Effector CD8-positive, alpha-beta T cell (primary cell): Measurements from ENCODE around the gene UPK2.
"Not testable (repeated sequence)": the region's sequence is repeated elsewhere in the genome, so short reads cannot be mapped to it uniquely, and the experiment has no call there.

Source experiments
- DNase-seq: peaks from one replicate; lab custom pipeline; 2025; lab: John Stamatoyannopoulos, UW

UPK2 gene

DNA sequence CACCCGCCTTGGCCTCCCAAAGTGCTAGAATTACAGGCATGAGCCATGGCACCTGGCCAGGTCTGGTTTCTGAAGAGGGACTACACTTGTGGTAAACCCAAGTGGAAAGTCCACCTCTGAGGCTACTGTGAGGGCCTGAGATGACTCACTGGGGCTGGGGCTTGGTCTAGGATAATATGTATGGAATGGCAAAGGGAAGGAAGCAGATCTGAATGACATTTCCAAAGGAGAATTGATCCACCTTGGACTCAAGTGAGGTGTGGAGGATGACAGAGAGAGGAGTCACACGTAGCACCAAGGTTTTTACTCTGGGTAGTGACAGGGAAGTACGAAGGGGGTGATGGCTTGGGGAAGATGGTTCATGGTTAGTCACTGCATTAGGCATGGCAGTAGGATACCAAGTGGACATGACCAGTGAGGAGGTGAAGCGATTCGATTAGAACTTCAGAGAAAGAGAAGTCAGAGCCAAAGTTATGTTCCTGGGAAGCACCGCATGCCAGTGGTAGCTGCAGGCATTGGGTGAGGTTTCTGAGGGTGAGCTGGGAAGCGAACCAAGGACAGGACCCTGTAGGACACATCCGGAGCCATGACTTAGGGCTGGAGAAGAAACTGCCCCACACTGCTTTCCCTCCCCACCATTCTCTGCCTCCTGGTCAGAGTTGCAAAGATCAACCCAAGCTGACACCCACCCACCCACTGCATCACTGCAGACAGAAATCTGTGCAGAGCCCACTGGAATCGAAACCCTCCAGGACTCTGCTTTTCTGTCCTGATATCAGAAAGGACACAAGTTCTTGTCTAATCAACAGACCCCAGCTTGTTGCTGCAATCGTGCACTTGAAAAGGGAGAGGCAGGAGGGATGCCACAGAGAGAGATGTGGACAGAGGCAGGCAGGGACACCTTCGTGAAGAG is 17.4 kb upstream of the UPK2 start:
- DNase-seq: no peak

DNA sequence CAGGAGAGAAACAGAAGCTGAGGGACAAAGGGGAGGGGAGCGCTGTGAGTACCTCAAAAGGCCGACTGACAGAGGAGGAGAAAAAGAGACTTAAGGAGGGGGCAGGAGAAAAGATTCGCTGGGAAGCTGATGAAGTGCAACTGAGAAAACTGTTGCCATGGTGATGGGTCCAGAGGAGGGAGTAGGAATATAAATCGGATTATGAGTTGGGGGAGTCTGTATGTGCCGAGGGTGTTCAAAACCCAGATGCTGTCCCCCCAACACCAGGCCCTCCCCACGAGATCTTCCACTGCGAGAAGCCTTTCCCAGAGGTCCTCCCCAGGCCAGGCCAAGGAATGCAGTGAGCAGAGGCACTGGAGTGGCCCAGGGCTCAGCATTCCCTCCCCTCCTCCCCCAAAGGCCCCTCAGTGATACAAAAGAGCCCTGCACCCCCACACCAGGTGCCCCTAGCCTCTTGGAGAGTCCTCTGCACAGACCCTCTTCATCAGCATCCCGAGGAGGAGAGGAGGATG is 16.6 kb upstream of the UPK2 start:
- no peak for DNase-seq

DNA sequence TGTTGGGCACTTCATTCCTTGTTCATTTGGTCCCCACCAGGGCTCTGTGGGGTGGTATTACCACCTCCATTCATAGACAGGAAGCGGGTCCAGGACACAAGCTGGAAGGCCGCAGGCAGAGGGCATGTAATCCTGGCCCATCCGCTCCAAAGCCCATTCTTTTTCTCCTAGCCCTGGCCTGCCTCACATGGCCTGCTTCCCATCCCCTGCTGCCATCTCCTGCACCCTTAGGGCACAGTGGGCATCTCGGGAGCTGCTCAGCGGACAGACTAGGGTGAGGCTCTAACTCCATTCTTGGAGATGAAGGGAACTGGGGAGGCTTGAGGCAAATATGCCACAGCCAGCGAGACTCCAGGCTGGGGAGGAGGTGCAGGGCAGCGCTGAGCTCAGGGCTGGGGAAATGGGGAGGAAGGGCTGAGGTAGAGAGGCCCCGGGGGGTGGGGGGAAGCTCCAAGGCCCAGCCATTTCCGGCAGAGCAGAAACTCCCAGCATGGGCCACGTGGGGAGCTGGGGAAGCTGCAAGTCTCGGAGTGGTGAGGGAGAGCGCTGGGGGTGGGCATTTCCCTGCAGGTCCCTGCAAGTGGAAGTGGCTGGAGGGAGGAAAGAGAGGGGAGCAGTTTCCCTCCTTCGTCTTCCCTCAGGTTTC is 16.0 kb upstream of the UPK2 start:
- peak; percentile 39 for DNase-seq

DNA sequence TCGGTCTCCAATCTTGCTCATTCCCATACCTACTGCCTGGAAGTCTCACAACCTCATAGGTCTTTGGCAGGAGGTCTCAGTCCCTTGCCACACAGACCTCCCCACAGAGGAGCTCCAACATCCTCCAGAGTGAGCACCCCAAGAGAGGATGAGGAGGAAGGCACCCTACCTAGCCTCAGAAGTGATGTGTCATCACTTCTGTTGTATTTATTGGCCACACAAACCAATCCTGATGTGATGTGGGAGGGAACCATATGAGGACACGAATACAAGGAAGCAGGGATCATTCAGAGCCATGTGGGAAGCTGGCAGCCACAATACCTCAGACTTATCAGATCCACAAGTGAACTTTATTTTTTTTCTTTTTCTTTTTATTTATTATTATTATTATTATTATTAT is 9.0 kb upstream of the UPK2 start:
- no peak for DNase-seq

DNA sequence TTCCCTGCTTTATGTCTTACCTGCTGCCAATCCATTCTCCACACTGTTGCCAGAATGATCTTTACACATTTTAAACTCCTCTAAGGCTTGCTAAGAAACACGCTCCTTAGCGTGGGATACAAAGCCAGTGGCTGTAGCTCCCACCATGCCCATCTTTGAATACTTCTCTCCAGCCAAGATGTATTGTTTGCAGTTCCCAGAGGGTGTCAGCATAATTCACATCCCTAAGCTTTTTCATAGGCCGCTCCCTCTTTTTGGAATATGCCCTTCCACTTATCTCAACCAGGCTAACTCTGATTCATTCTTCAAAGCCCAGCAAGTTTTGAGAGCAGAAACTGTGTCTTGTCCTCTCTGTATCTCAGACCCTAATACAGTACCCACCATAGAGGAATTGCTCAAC is 8.1 kb upstream of the UPK2 start:
- no peak for DNase-seq

GRCh38 chr11:118953265-118953664 is 2.8 kb upstream of the UPK2 start:
- DNase-seq: no peak

- not testable (repeated sequence) for DNase-seq
Observed at GRCh38 chr11:118953976-118954375, 2.1 kb upstream of the UPK2 start.

GRCh38 chr11:118956847-118957469 is 860 bp downstream of the UPK2 start:
- no peak for DNase-seq

DNA sequence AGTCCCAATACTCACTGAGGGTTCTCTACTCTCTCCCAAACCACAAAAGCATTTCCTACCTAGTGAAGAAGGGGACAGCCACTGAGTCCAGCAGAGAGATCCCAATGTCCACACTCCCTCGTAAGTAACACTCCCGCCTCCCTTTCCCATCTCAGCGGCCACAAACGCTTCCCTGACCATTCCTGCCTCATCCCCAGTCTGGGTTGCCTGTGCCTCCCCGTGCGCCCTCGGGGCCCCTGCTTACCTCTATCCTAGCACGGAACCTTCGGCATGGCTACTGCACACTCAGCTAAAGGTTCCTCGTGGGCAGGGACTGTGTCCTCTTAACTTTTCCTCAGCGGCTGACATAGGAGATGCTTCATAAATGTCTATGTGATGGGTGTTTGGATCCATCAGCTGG is 1.5 kb downstream of the UPK2 start:
- DNase-seq: no peak

DNA sequence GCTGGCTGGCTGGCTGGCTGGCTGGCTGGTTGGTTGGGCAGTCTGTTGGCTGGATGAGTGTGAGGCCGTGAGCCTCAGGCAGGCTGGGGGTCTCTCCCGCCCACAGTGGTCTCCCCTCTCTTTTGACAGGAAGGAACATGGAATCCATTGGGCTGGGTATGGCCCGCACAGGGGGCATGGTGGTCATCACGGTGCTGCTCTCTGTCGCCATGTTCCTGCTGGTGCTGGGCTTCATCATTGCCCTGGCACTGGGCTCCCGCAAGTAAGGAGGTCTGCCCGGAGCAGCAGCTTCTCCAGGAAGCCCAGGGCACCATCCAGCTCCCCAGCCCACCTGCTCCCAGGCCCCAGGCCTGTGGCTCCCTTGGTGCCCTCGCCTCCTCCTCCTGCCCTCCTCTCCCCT is 1.9 kb downstream of the UPK2 start:
- DNase-seq: no peak

- no peak for DNase-seq
Observed at GRCh38 chr11:118958577-118958976, 2.5 kb downstream of the UPK2 start.

GRCh38 chr11:118961189-118961588 is 5.1 kb downstream of the UPK2 start:
- DNase-seq: no peak

DNA sequence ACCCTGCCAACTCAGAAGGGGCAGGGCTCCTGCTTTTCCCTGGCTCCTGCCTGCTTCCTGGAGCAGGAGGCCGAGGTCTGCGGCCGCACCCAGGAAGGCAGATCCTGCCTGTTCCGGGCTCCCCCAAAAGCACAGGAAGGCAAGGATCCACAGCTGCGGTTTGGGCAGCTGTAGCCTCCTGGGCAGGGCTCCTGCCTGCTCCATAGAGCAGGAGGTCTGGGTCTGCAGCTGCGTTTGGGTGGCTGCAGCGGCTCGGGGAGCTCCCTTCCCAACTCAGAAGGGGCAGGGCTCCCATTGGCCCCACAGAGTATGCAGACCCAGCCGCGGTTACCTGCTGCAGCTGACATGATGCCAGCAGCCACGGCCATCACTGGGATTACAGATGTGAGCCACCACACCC is 5.5 kb downstream of the UPK2 start:
- DNase-seq: no peak

GRCh38 chr11:118969508-118969907 is 13.4 kb downstream of the UPK2 start:
- DNase-seq: not testable (repeated sequence)

DNA sequence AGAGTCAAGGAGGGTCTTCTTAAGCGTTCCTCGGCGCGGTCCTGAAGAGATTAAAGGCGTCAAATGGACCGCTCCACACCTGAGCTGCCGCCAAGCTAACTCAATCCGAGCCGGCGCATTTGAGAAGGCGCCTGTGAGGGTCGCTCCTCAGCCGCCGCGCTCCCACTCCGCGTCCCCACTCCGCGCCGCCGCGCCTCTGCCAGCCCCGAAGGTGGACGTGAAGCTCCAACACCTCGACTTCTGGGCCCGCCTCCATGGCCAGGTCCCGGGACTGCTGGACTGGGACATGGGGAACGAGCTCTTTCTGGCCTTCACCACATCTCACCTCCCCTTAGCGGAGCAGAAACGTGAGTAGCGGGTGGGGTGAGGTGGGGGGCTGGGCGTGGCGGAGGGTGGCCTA is 15.5 kb downstream of the UPK2 start, which contains the start of gene FOXR1:
FOXR1 (plus strand) TSS at position 116 of the 400 bp plus-strand sequence; CDS start at position 287, 171 bp downstream.
- DNase-seq: no peak

- DNase-seq: no peak
Observed at GRCh38 chr11:118973985-118974384, 17.9 kb downstream of the UPK2 start.

GRCh38 chr11:118975771-118976709 is 19.9 kb downstream of the UPK2 start:
- DNase-seq: no peak

DNA sequence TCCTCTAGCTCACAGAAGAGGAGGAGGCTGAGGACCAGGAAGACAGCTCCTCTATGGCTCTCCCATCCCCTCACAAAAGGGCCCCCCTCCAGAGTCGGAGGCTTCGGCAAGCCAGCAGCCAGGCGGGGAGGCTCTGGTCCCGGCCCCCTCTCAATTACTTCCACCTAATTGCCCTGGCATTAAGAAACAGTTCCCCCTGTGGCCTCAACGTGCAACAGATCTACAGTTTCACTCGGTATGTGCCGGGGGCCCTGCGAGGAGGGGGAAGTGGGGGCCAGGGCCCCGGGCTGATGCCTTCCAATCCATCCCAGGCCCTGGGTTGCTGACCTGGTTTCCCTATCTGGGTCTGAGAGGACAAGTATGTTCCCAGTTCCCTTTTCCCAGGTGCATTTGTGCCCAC is 23.3 kb downstream of the UPK2 start:
- no peak for DNase-seq

- DNase-seq: no peak
Observed at GRCh38 chr11:118980191-118980881, 24.2 kb downstream of the UPK2 start.

DNA sequence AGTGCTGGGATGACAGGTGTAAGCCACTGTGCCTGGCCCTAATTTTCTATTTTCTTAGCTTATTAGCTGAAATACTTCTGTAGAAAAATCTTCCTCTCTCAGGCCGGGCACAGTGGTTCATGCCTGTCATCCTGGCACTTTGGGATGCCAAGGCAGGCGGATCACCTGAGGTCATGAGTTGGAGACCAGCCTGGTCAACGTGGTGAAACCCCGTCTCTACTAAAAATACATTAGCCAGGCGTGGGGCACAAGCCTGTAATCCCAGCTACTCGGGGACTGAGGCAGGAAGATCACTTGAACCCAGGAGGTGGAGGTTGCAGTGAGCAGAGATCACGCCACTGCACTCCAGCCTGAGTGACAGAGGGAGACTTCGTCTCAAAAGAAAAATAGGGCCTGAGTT is 28.2 kb downstream of the UPK2 start:
- not testable (repeated sequence) for DNase-seq

- DNase-seq: no peak
Observed at GRCh38 chr11:118984825-118985224, 28.7 kb downstream of the UPK2 start.
